Lower lobe of right lung (tissue), 2 donors: ENCODE measurements around the gene SLC9A8. TPM values are rescaled to one million over a fixed set of nuclear protein-coding genes. Genes with fewer than 3 reads are reported as not detected.
"Not testable (repeated sequence)": the region's sequence is repeated elsewhere in the genome, so short reads cannot be mapped to it uniquely, and the experiment has no call there.

Source experiments
- ATAC-seq, 2 donors: fragments of 200-7000 bp; cut with Tn5 transposase; one replicate each; pipeline ENCODE4 v1.9.1; 2020 to 2022; ENCODE audit warnings: mild to moderate bottlenecking in 2 of 2, moderate library complexity in 2 of 2
- DNase-seq: peaks from one replicate; pipeline ENCODE4 v3.0.0-alpha.2; 2020
- H3K27ac ChIP-seq: fragments of 200-600 bp; one replicate; pipeline ENCODE4 v1.8.0; 2022
- H3K27me3 ChIP-seq: fragments of 200-600 bp; one replicate; pipeline ENCODE4 v1.8.0; 2022; ENCODE audit warnings: low read depth
- H3K36me3 ChIP-seq: fragments of 200-600 bp; one replicate; pipeline ENCODE4 v1.8.0; 2022; ENCODE audit warnings: mild to moderate bottlenecking
- H3K4me1 ChIP-seq: fragments of 200-600 bp; one replicate; pipeline ENCODE4 v1.8.0; 2022
- H3K4me3 ChIP-seq: fragments of 200-600 bp; one replicate; pipeline ENCODE4 v1.8.0; 2022; ENCODE audit warnings: mild to moderate bottlenecking
- H3K9me3 ChIP-seq: fragments of 200-600 bp; one replicate; pipeline ENCODE4 v1.8.0; 2022
- CTCF ChIP-seq: fragments of 200-600 bp; IDR thresholded peaks from one replicate; pipeline ENCODE4 v1.8.0; 2022; ENCODE audit warnings: antibody characterized with exemption, mild to moderate bottlenecking
- intact Hi-C: fragments of 100-400 bp; cut with DNase I; formaldehyde crosslinking; loops from one replicate; pipeline ENCODE4 v1.11.0; 2022
- total RNA-seq: library from RNA; stranded (reverse); fragmentation: NEBNext Ultra II Directional; extraction: Animal tissue kit (Norgen Biotek cat#: 25700); gene quantifications from one replicate; pipeline ENCODE4 v1.2.1, GENCODE V29; 2021
- donor health status: DM: no; HTN: yes; CAD: no; lungs with severe emphysema.

Gene SLC9A8
- total RNA-seq, 1 donor from 2014 or later: 17.7 TPM

GRCh38 chr20:49779972-49780371 is 32.7 kb upstream of the SLC9A8 start:
- intact Hi-C loops: no loop called here
- Histone ChIP-seq H3K4me3 (no peak overlapping the region), H3K27ac (no peak overlapping the region), H3K9me3 (no peaks in the 10 kb centered on the region), H3K36me3 (no peaks in the 10 kb centered on the region), H3K27me3 (no peaks in the 10 kb centered on the region), H3K4me1 (peaks cover 18% of the 10 kb centered on the region)
- no peak for ATAC-seq
- TF ChIP-seq CTCF: no peak
- no peak for DNase-seq

- ATAC-seq: no peak
- Histone ChIP-seq H3K36me3 (no peaks in the 10 kb centered on the region), H3K9me3 (no peaks in the 10 kb centered on the region), H3K27ac (no peak overlapping the region), H3K4me3 (no peak overlapping the region), H3K27me3 (no peaks in the 10 kb centered on the region), H3K4me1 (peaks cover 1% of the 10 kb centered on the region)
- no peak for DNase-seq
- intact Hi-C loops: no loop called here
- TF ChIP-seq CTCF: no peak
Measured at GRCh38 chr20:49781676-49782075, 31.0 kb upstream of the SLC9A8 start.

- ATAC-seq, intact Hi-C loops, H3K36me3 ChIP-seq: not testable (repeated sequence)
Measured at GRCh38 chr20:49782439-49782838, 30.2 kb upstream of the SLC9A8 start.

GRCh38 chr20:49783021-49783995 is 29.3 kb upstream of the SLC9A8 start:
- H3K27ac ChIP-seq, DNase-seq, H3K9me3 ChIP-seq, H3K27me3 ChIP-seq, H3K4me1 ChIP-seq, H3K36me3 ChIP-seq, ATAC-seq, H3K4me3 ChIP-seq, intact Hi-C loops: not testable (repeated sequence)

More at GRCh38 chr20:49782439-49782838, 30.2 kb upstream of the SLC9A8 start:
- H3K4me3 ChIP-seq, H3K27me3 ChIP-seq, DNase-seq, H3K27ac ChIP-seq, H3K9me3 ChIP-seq, H3K4me1 ChIP-seq: not testable (repeated sequence)

- Histone ChIP-seq H3K4me3 (no peak overlapping the region), H3K4me1 (peaks cover 6% of the 10 kb centered on the region), H3K9me3 (no peaks in the 10 kb centered on the region), H3K27me3 (no peaks in the 10 kb centered on the region), H3K27ac (no peak overlapping the region), H3K36me3 (no peaks in the 10 kb centered on the region)
- no peak for TF ChIP-seq CTCF
- DNase-seq (no peak), ATAC-seq (no peak)
- intact Hi-C loops: no loop called here
Measured at GRCh38 chr20:49784291-49784690, 28.3 kb upstream of the SLC9A8 start.

GRCh38 chr20:49785149-49785851 is 27.3 kb upstream of the SLC9A8 start:
- intact Hi-C loops: no loop called here
- TF ChIP-seq CTCF: no peak
- H3K4me3 ChIP-seq: no peak overlapping the region
- ATAC-seq (no peak), DNase-seq (no peak)
- H3K27me3 ChIP-seq: no peaks in the 10 kb centered on the region
- peak overlapping the region; percentile 4 for H3K27ac ChIP-seq
- H3K36me3 ChIP-seq: no peaks in the 10 kb centered on the region
- H3K4me1 ChIP-seq: peaks cover 17% of the 10 kb centered on the region
- no peaks in the 10 kb centered on the region for H3K9me3 ChIP-seq
